ENCODE measurements around the gene MAPK8. TPM values are rescaled to one million over a fixed set of nuclear protein-coding genes. Genes with fewer than 3 reads are reported as not detected.

Gene MAPK8
- total RNA-seq, 2 experiments from 2014 or later, result 30.5 to 32.3 TPM

- no peaks in the 10 kb centered on the region for H3K36me3 Mint-ChIP-seq (ENCODE audit: low read depth)
- no peak overlapping the region for H3K4me3 Mint-ChIP-seq
- no peak overlapping the region for H3K27ac Mint-ChIP-seq
- H3K9me3 Mint-ChIP-seq, result no peaks in the 10 kb centered on the region
- peaks cover 4% of the 10 kb centered on the region for H3K4me1 Mint-ChIP-seq
- ChIA-PET CTCF (interaction anchor here (0.8 to 1.0 kb wide), 2 partner anchors 8 to 160 kb away, joined by 3 read pairs; no protein-coding TSS in a partner anchor), POLR2A (no interaction called here)
- H3K27me3 Mint-ChIP-seq, result no peaks in the 10 kb centered on the region
- DNase-seq, result no peak
These were observed 157.8 kb downstream of the MAPK8 start for GRCh38 chr10:48464121-48464870.

GRCh38 chr10:48464871-48465736 lies 158.6 kb downstream of the MAPK8 start:
- no peak overlapping the region for H3K27ac Mint-ChIP-seq
- peaks cover 4% of the 10 kb centered on the region for H3K4me1 Mint-ChIP-seq
- no peak for DNase-seq
- H3K36me3 Mint-ChIP-seq (ENCODE audit: low read depth), result no peaks in the 10 kb centered on the region
- CTCF ChIA-PET, result interaction anchor here (1.0 kb wide), 1 partner anchor 9 kb away, joined by 3 read pairs; no protein-coding TSS in a partner anchor
- no peaks in the 10 kb centered on the region for H3K9me3 Mint-ChIP-seq
- POLR2A ChIA-PET, result no interaction called here
- no peak overlapping the region for H3K4me3 Mint-ChIP-seq
- H3K27me3 Mint-ChIP-seq, result no peaks in the 10 kb centered on the region

- CTCF ChIA-PET, result no interaction called here
- POLR2A ChIA-PET, result no interaction called here
These were observed 159.5 kb downstream of the MAPK8 start for GRCh38 chr10:48465860-48466521.

GRCh38 chr10:48466611-48467240 lies 160.2 kb downstream of the MAPK8 start:
- DNase-seq, result no peak
- POLR2A ChIA-PET, result no interaction called here

More at GRCh38 chr10:48465860-48466521, 159.5 kb downstream of the MAPK8 start:
- DNase-seq, result no peak
- Mint-ChIP-seq H3K9me3 (no peaks in the 10 kb centered on the region), H3K4me1 (peaks cover 4% of the 10 kb centered on the region), H3K27me3 (no peaks in the 10 kb centered on the region), H3K27ac (no peak overlapping the region), H3K4me3 (no peak overlapping the region), H3K36me3 (ENCODE audit: low read depth) (no peaks in the 10 kb centered on the region)

GRCh38 chr10:48467669-48468068 lies 161.2 kb downstream of the MAPK8 start:
- ChIA-PET POLR2A (no interaction called here), CTCF (no interaction called here)
- no peak for DNase-seq
- H3K4me1 Mint-ChIP-seq, result peaks cover 4% of the 10 kb centered on the region
- no peak overlapping the region for H3K27ac Mint-ChIP-seq
- no peaks in the 10 kb centered on the region for H3K9me3 Mint-ChIP-seq
- H3K27me3 Mint-ChIP-seq, result no peaks in the 10 kb centered on the region
- no peaks in the 10 kb centered on the region for H3K36me3 Mint-ChIP-seq (ENCODE audit: low read depth)
- no peak overlapping the region for H3K4me3 Mint-ChIP-seq

More at GRCh38 chr10:48466611-48467240, 160.2 kb downstream of the MAPK8 start:
- Mint-ChIP-seq H3K4me3 (no peak overlapping the region), H3K36me3 (ENCODE audit: low read depth) (no peaks in the 10 kb centered on the region), H3K27me3 (no peaks in the 10 kb centered on the region), H3K9me3 (no peaks in the 10 kb centered on the region), H3K4me1 (peaks cover 4% of the 10 kb centered on the region), H3K27ac (no peak overlapping the region)
- CTCF ChIA-PET, result no interaction called here

- H3K9me3 Mint-ChIP-seq, result no peaks in the 10 kb centered on the region
- CTCF ChIA-PET, result interaction anchor here (0.5 to 1.9 kb wide), 2 partner anchors 11 to 33 kb away, joined by 3 to 4 read pairs; no protein-coding TSS in a partner anchor
- H3K27me3 Mint-ChIP-seq, result no peaks in the 10 kb centered on the region
- H3K27ac Mint-ChIP-seq, result no peak overlapping the region
- H3K4me3 Mint-ChIP-seq, result no peak overlapping the region
- POLR2A ChIA-PET, result interaction anchor here (0.7 kb wide), 1 partner anchor 154 kb away, joined by 4 read pairs; no protein-coding TSS in a partner anchor
- H3K36me3 Mint-ChIP-seq (ENCODE audit: low read depth), result no peaks in the 10 kb centered on the region
- DNase-seq, result no peak
- H3K4me1 Mint-ChIP-seq, result peaks cover 4% of the 10 kb centered on the region
These were observed 161.8 kb downstream of the MAPK8 start for GRCh38 chr10:48468130-48468790.

GRCh38 chr10:48468866-48469511 lies 162.5 kb downstream of the MAPK8 start:
- H3K27me3 Mint-ChIP-seq, result no peaks in the 10 kb centered on the region
- H3K4me3 Mint-ChIP-seq, result no peak overlapping the region
- no peaks in the 10 kb centered on the region for H3K36me3 Mint-ChIP-seq (ENCODE audit: low read depth)
- CTCF ChIA-PET, result interaction anchor here (0.5 to 1.9 kb wide), 2 partner anchors 10 to 32 kb away, joined by 3 to 4 read pairs; no protein-coding TSS in a partner anchor
- H3K4me1 Mint-ChIP-seq, result peaks cover 4% of the 10 kb centered on the region
- POLR2A ChIA-PET, result interaction anchor here (0.7 kb wide), 1 partner anchor 154 kb away, joined by 4 read pairs; no protein-coding TSS in a partner anchor
- DNase-seq, result no peak
- no peak overlapping the region for H3K27ac Mint-ChIP-seq
- no peaks in the 10 kb centered on the region for H3K9me3 Mint-ChIP-seq

GRCh38 chr10:48469516-48470020 lies 163.1 kb downstream of the MAPK8 start:
- Mint-ChIP-seq H3K9me3 (no peaks in the 10 kb centered on the region), H3K36me3 (ENCODE audit: low read depth) (no peaks in the 10 kb centered on the region), H3K4me1 (peaks cover 4% of the 10 kb centered on the region), H3K27me3 (no peaks in the 10 kb centered on the region), H3K27ac (no peak overlapping the region), H3K4me3 (no peak overlapping the region)
- ChIA-PET POLR2A (no interaction called here), CTCF (interaction anchor here (0.6 to 1.9 kb wide), 2 partner anchors 9 to 209 kb away, joined by 3 to 4 read pairs; no protein-coding TSS in a partner anchor)
- DNase-seq, result no peak

GRCh38 chr10:48470115-48470892 lies 163.8 kb downstream of the MAPK8 start:
- Mint-ChIP-seq H3K9me3 (no peaks in the 10 kb centered on the region), H3K27ac (no peak overlapping the region), H3K27me3 (peaks cover 5% of the 10 kb centered on the region), H3K4me3 (no peak overlapping the region), H3K36me3 (ENCODE audit: low read depth) (no peaks in the 10 kb centered on the region), H3K4me1 (peaks cover 4% of the 10 kb centered on the region)
- DNase-seq, result no peak
- POLR2A ChIA-PET, result no interaction called here
- CTCF ChIA-PET, result interaction anchor here (0.6 to 1.9 kb wide), 2 partner anchors 9 to 209 kb away, joined by 3 to 4 read pairs; no protein-coding TSS in a partner anchor

- POLR2A ChIA-PET, result no interaction called here
These were observed 164.7 kb downstream of the MAPK8 start for GRCh38 chr10:48470893-48471805.

More at GRCh38 chr10:48470893-48471805, 164.7 kb downstream of the MAPK8 start:
- no peak overlapping the region for H3K27ac Mint-ChIP-seq
- H3K4me1 Mint-ChIP-seq, result peaks cover 4% of the 10 kb centered on the region
- DNase-seq, result no peak
- CTCF ChIA-PET, result no interaction called here
- no peaks in the 10 kb centered on the region for H3K9me3 Mint-ChIP-seq
- H3K36me3 Mint-ChIP-seq (ENCODE audit: low read depth), result no peaks in the 10 kb centered on the region
- no peak overlapping the region for H3K4me3 Mint-ChIP-seq
- H3K27me3 Mint-ChIP-seq, result peaks cover 8% of the 10 kb centered on the region

All from activated CD4-positive, alpha-beta T cell treated with anti-CD3 and anti-CD28 coated beads, Interleukin-2, amount 10 ng/mL, durations not matched to agents 7 days and 5 days (primary cell).